HG03045 (cell line): ENCODE results near the gene TMEM175.

Experiments
- ATAC-seq: cut with Tn5 transposase; IDR thresholded peaks from one replicate; pipeline ENCODE4 v1.9.1; 2021; ENCODE audit warnings: mild to moderate bottlenecking, moderate library complexity; ENCODE audit not compliant: unreplicated experiment

TMEM175 gene

GRCh38 chr4:945274-946102 is 13.2 kb downstream of the TMEM175 start:
- ATAC-seq, result no peak

DNA sequence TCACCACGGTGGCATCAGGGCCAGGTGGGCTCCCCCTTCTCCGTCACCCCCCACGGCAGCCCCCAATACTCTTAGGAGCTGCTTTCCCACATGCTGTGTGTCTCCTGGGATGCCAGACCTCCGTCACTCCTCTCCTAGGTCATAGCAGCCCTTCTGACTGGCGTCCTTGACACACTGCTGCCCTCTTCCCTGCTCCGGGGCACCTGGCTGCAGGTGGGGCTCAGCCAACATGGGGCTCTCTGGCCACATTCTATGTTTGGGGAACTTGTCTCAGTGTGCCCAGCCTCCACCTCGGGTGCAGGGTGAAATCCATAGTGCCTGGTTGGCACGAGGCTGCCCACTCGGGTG is 13.8 kb downstream of the TMEM175 start:
- ATAC-seq, result no peak

GRCh38 chr4:946517-947471 is 14.5 kb downstream of the TMEM175 start:
- no peak for ATAC-seq

- ATAC-seq, result no peak
Observed at GRCh38 chr4:947491-947971, 15.3 kb downstream of the TMEM175 start.

GRCh38 chr4:948101-948935 is 16.1 kb downstream of the TMEM175 start:
- no peak for ATAC-seq

DNA sequence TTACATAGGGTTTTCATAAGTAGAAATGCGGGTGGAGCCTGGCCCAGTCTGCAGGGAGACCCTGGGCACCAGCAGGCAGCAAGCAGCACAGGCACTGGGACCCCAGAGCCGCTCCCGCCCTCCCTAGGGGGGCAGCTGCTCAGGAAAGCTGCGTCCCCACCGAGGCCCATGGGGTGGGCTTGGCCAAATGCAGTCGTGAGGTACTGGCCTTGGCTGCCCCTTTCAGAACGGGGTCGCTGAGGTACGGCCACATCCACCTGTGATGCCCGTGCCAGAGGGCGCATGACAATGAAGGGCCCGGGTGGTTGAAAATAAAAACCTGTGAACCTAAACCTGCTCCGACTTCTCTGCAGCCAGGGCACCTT is 16.7 kb downstream of the TMEM175 start:
- ATAC-seq, result no peak

GRCh38 chr4:949656-950055 is 17.4 kb downstream of the TMEM175 start:
- ATAC-seq, result no peak

GRCh38 chr4:950136-951020 is 18.1 kb downstream of the TMEM175 start:
- no peak for ATAC-seq

- no peak for ATAC-seq
Observed at GRCh38 chr4:951186-951585, 18.9 kb downstream of the TMEM175 start.

DNA sequence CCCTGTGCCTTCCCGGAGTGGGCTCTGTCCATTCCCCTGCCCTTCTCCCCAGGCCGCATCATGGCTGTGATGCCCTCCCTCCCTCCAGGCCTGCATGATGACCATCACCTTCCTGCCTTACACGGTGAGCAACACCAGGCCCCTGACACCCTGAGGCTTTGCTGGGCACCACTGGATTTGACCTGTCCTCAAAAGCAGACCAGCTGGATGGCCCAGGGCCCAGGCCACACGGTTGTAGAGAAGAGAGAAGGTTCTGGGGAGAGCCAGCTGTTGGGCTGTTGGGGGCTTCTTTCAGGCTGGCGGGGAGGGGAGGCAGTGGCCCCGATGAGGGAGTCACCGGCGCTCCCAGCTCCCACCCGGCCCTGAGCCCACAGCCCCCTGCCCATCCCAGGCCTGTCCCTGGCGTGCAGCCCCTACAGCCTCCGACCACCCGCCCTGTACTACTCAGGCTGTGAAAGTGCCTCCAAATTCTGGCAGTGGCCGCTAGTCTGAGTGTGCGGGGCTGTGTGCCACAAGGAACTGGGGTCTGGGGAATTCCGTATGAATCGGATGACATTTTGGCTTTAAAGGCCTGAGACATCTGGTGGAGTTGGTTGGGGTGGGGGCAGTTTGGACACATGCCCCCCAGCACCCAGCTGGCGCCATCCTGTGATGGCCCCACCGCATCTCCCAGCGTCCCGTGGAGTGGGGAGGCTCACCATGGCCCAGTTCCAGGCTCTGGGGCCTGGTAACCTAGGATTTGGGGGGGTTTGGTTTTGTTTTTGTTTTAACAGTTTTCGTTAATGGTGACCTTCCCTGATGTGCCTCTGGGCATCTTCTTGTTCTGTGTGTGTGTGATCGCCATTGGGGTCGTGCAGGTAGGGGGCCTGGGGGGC is 19.6 kb downstream of the TMEM175 start:
- ATAC-seq, result no peak

GRCh38 chr4:952881-953573 is 20.8 kb downstream of the TMEM175 start:
- ATAC-seq, result no peak

- ATAC-seq, result no peak
Observed at GRCh38 chr4:953574-953915, 21.3 kb downstream of the TMEM175 start.

DNA sequence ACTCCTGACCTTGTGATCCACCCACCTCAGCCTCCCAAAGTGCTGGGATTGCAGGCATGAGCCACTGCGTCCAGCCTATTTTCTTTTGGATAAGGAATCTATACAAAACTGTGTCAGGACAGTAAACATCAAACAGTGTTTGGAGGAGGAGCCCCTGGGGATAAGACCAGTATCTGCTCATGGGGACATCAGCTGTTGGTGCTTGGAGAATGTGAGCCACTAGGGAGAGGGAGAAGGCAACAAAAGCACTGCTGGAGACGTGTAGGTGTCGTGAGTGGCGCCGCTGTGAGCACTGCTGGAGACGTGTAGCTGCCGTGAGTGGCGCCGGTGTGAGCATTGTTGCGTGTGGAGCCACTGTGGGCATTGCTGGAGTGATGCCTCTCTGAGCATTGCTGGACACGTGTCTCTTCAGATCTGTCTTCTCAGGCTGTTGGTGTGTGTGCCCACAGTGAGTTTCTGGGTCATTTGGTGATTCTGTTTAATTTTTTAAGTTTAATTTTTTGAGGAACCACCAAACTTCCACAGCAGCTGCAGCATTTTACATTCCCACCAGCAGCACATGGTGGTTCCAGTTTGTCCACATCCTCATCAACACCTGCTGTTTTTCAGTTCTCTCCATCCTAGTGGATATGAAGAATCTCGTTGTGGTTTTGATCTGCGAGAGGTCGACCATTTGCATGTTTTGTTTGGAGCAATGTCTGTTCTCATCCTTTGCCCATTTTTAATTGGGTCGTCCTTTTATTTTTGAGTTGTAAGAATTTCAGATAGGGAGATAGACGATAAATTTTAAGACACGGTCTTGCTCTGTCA is 22.2 kb downstream of the TMEM175 start:
- no peak for ATAC-seq

DNA sequence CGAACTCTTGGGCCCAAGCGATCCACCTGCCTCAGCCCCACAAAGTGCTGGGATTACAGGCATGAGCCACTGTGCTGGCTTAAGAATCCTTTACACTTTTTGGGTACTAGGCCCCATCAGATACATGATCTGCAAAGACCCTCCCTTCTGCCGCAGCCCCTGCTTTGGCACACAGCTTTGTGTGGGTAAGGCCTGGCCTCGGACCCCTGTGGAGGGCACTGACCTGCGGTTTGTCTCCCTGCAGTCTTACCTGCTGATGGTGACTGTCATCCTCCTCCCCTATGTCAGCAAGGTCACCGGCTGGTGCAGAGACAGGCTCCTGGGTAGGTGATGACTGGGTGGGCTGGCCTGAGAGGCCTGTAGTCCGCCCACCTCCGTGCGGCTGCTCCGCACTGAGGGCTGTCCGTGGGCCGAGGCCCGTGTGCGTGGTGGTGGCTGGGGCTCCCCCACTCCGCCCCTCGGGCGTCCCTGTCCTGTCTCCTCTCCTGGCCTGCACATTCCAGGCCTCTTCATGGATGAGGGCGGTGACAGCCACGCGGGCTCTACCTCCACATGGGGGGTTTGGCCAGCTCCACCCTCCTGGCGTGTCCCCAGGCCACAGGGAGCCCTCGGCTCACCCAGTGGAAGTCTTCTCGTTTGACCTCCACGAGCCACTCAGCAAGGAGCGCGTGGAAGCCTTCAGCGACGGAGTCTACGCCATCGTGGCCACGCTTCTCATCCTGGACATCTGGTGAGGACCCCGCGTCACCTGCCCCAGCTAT is 23.1 kb downstream of the TMEM175 start:
- no peak for ATAC-seq

GRCh38 chr4:955931-956381 is 23.7 kb downstream of the TMEM175 start:
- ATAC-seq, result no peak

GRCh38 chr4:956531-957230 is 24.4 kb downstream of the TMEM175 start:
- ATAC-seq, result no peak
